KMS-11 (cell line): ENCODE measurements around the gene MOCS1.
A peak's percentile ranks its signal among the peaks of the same experiment; 100 is the strongest.

Source experiments
- H2AFZ ChIP-seq: fragments of 200-600 bp; sonication (generic); 2 replicates; pipeline ENCODE4 v1.6.1; 2016; ENCODE audit warnings: antibody characterized with exemption, mixed run types, low read depth
- H3K27ac ChIP-seq: fragments of 200-600 bp; sonication (generic); 2 replicates; pipeline ENCODE4 v1.6.1; 2016; ENCODE audit warnings: mild to moderate bottlenecking, mixed run types
- H3K27me3 ChIP-seq: fragments of 200-600 bp; sonication (generic); 2 replicates; pipeline ENCODE4 v1.6.1; 2017; ENCODE audit warnings: mild to moderate bottlenecking, low read depth, mixed run types, moderate library complexity; ENCODE audit not compliant: insufficient read depth
- H3K36me3 ChIP-seq: fragments of 200-600 bp; sonication (generic); 2 replicates; pipeline ENCODE4 v1.6.1; 2017; ENCODE audit warnings: mild to moderate bottlenecking, mixed run types; ENCODE audit not compliant: insufficient read depth
- H3K4me1 ChIP-seq: fragments of 200-600 bp; sonication (generic); 2 replicates; pipeline ENCODE4 v1.6.1; 2016; ENCODE audit warnings: mild to moderate bottlenecking, low read depth, mixed run types; ENCODE audit not compliant: poor library complexity, severe bottlenecking
- H3K4me2 ChIP-seq: fragments of 200-600 bp; sonication (generic); 2 replicates; pipeline ENCODE4 v1.7.0; 2016; ENCODE audit warnings: mild to moderate bottlenecking, mixed run types
- H3K4me3 ChIP-seq: fragments of 200-600 bp; sonication (generic); IDR thresholded peaks from 2 replicates; pipeline ENCODE4 v1.6.1; 2017; ENCODE audit warnings: low read depth, low read length, mixed read lengths; ENCODE audit not compliant: insufficient read depth
- H3K79me2 ChIP-seq: fragments of 200-600 bp; sonication (generic); 2 replicates; pipeline ENCODE4 v1.6.1; 2016; ENCODE audit warnings: low read depth, mixed run types; ENCODE audit not compliant: insufficient read depth
- H3K9ac ChIP-seq: fragments of 200-600 bp; sonication (generic); 2 replicates; pipeline ENCODE4 v1.6.1; 2016; ENCODE audit warnings: mild to moderate bottlenecking, mixed run types
- H4K20me1 ChIP-seq: fragments of 200-600 bp; sonication (generic); 2 replicates; pipeline ENCODE4 v1.6.1; 2016; ENCODE audit warnings: mild to moderate bottlenecking, mixed run types; ENCODE audit not compliant: insufficient read depth
- CTCF ChIP-seq: fragments of 200-600 bp; sonication (generic); conservative IDR thresholded peaks from 2 replicates; pipeline ENCODE4 v1.6.1; 2017; ENCODE audit warnings: low read depth, mild to moderate bottlenecking, antibody characterized with exemption, low read length, moderate library complexity, mixed read lengths

Gene MOCS1

DNA sequence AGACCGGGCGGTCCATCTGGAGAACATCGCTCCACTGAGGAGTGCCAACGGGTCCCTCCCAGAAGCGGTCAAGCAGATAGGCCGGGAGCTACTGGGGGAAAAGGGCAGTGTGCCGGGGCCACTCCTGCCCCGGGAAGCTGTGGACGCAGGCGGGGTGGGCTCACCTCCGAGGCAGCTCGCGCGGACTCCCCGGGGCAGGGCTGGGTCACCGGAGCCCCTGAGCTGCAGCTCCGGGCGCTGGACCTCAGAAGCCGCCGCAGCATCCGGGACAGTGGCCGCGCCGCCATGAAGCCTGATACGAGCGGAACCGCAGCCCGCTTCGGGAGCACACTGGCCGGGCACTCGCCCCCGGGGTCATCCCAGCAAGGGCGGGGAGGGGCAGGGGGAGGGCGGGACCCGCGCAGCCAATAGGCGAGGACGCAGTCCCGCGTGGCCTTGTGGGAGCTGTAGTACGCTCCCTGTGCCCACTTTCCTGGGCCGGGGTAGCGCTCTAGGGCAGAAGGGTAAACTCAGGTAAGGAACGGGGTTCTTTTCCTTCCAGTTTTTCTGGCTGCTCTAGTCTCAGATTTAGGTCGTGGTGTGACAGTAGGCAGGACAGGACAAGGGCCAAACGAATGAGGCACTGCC, at the start of gene MOCS1:
Gene MOCS1 (minus strand): TSS at position 332 of the 627 bp plus-strand sequence. CDS start 45 bp downstream, at position 287.
- H3K36me3 ChIP-seq = no peaks in the 10 kb centered on the region
- no peak for TF ChIP-seq CTCF
- no peak within 1 kb of the TSS for H3K9ac ChIP-seq
- H3K27ac ChIP-seq = no peak within 1 kb of the TSS
- no peaks in the 10 kb centered on the region for H3K79me2 ChIP-seq
- peak within 1 kb of the TSS; percentile 49 for H2AFZ ChIP-seq
- no peaks in the 10 kb centered on the region for H4K20me1 ChIP-seq
- no peak within 1 kb of the TSS for H3K4me3 ChIP-seq
- no peak within 1 kb of the TSS for H3K4me2 ChIP-seq
- H3K27me3 ChIP-seq = no peaks in the 10 kb centered on the region
- H3K4me1 ChIP-seq = peaks cover 8% of the 10 kb centered on the region

- Histone ChIP-seq H3K27ac (no peak overlapping the region), H4K20me1 (no peaks in the 10 kb centered on the region), H3K79me2 (no peaks in the 10 kb centered on the region), H3K9ac (no peak overlapping the region), H3K4me3 (no peak overlapping the region), H2AFZ (no peak overlapping the region), H3K36me3 (no peaks in the 10 kb centered on the region), H3K27me3 (no peaks in the 10 kb centered on the region), H3K4me1 (no peaks in the 10 kb centered on the region), H3K4me2 (no peak overlapping the region)
- no peak for TF ChIP-seq CTCF
Measured at GRCh38 chr6:39984051-39984450, 49.8 kb upstream of the MOCS1 start.

DNA sequence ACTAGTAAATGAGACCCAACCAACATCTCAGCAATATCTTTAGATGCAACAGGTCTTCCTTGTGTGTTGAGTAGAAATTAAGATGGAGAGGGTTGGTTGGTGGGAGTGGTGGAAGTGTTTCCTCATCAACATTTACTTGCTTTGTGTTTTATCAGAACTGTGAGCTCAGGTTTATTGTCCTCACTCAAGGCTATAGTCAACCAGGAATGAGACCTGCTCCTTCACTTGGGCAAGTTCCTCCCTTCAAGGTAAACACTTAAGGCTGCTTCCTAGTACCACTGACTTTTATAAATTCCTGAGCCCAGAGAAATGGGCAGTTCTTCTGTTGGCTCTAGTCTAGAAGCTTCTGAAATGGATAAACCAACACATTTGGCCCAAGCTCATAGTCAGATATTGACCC, 48.9 kb upstream of the MOCS1 start:
- Histone ChIP-seq H3K4me3 (no peak overlapping the region), H3K27ac (no peak overlapping the region), H3K27me3 (no peaks in the 10 kb centered on the region), H3K36me3 (no peaks in the 10 kb centered on the region), H3K79me2 (no peaks in the 10 kb centered on the region), H3K4me2 (no peak overlapping the region), H2AFZ (no peak overlapping the region), H3K4me1 (no peaks in the 10 kb centered on the region), H3K9ac (no peak overlapping the region), H4K20me1 (no peaks in the 10 kb centered on the region)
- TF ChIP-seq CTCF = no peak

DNA sequence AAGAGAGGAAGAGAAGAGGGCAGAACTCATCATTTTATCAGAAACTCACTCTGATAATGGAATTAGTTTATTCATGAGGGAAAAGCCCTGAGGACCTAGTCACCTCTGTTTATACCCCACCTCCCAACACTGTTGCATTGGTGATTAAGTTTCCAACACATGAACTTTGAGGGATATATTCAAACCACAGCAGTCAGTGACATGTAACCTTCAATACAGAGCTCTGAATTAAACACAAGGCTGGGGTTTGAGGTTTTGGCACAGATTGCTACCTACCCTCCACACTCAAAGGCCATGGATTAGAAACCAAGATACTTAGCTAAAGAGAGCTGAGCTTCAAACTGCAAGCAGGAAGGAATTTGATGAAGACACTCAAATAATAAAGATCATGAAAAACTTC, 48.5 kb upstream of the MOCS1 start:
- H3K4me1 ChIP-seq = no peaks in the 10 kb centered on the region
- no peaks in the 10 kb centered on the region for H4K20me1 ChIP-seq
- H3K27me3 ChIP-seq = no peaks in the 10 kb centered on the region
- H3K9ac ChIP-seq = no peak overlapping the region
- H3K27ac ChIP-seq = no peak overlapping the region
- no peak overlapping the region for H3K4me2 ChIP-seq
- no peaks in the 10 kb centered on the region for H3K79me2 ChIP-seq
- no peaks in the 10 kb centered on the region for H3K36me3 ChIP-seq
- no peak for TF ChIP-seq CTCF
- no peak overlapping the region for H2AFZ ChIP-seq
- no peak overlapping the region for H3K4me3 ChIP-seq
